Non-pigmented ciliary epithelial cell (primary cell): ENCODE data around the gene SLIT1.

Experiments
- DNase-seq: peaks from one replicate; pipeline ENCODE4 v3.0.0-alpha.2; 2010; ENCODE audit warnings: low read depth

The SLIT1 gene

DNA sequence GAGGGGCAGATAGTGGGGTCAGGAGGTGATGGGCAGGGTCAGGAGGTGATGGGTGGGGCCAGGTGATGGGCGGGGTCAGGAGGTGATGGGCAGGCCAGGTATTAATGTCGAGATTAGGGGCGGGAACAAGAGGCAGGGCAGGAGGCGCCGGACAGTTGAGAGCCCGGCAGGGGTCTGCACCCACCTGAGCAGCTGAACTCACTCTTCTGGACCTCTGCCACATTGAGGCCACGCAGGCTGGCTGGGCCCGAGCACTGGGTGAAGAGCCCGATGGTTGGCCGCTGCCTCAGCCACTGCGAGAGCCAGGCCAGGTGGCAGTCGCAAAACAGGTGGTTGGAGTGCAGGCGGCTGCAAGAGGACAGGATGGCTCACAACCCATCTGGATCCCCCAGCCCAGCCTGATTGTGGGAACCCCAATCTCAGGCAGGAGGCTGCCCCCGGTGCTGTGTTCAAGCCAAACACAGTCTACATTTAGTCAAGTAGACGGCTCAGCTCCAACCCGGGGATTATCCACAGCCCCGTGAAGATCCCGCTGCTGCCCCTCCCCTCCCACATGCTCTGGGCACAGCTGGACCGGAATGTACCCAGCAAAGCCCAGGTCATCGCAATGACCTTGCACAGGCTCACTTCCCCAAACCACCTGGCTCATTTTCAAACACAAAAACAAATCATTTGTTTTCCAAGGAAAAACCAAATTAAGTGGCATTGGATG lies 122.3 kb downstream of the SLIT1 start:
- DNase-seq: no peak

DNA sequence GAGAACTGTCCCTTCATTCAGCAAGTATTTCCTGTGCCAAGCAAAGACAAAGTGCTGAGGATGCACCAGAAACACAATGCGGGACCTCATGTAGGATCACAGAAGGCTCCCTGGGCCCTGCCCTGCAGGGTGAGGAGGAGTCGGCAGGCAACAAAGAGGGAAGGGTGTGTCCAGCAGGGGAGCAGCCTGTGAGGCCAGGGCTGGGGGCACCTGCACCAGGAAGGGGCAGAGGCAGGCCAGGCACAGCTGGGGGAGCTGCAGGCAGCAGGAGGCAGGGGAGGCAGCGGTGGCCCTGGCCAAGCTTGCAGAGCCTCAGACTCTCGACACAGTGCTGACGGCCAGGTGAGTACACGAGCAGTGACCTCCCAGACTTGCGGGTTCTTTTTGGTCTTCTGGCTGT lies 123.3 kb downstream of the SLIT1 start:
- no peak for DNase-seq

DNA sequence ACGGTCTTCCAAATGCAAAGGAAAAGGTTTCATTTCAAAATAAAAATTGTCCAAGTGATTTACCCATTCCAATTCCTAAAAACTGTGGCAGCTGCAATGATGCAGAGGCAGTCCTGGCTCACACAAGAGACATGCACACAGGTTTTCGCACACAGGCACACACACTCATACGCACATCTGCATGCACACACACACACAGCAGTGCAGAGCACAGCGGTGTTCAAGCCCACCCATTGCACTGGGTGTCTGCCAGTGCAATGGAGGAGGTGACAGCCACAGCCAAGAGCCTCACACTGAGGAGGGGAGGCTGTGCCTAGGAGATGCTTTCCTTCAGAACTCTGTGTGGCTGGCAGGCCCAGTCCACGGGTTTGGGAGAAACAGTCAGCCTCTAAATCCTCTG lies 123.7 kb downstream of the SLIT1 start:
- DNase-seq: no peak

DNA sequence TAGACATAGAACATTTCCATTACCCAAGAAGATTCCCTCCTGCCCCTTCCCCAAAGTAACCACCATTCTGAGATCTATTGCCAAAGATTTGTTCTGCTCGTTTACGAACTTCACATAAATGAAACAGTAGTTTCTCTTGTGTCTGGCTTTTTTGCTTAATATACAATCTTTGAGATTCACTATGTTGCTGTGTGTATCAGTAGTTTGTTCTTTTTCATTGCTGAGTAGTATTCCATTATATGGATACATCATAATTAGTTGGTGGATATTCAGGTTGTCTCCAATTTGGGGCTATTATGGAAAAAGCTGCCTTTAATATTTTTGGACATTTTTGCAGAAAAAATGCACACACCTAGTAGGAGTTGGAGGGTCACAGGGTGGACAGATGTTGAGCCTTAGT lies 124.3 kb downstream of the SLIT1 start:
- no peak for DNase-seq

DNA sequence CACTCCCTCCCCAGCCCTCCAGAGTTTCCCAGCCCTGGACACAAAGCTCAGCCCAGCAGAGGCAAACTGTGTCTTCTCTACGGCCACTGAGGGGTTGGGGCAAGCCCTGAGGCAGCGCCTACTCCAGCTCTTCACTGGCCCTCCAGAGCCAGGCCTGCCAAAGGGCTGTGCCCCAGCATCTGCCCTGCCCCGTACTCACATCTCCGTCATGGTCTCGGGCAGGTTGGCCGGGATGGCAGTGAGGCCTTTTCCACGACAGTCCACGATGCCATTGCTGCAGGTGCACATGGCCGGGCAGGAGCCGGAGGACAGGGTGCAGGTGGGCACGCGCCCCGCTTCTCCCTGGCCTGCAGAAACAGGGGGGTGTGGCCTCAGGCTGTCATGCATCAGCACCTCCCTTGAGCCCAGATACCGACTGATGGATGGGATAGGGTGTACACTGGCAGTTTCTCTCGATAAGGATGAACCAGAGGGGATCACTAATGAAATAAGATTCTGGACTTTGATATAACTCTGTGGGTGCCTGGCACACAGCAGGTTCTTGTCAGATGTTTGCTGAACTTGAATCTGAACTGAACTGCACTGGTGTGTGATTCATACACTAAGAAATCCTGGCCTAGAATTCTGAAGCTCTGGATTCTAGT lies 125.2 kb downstream of the SLIT1 start:
- no peak for DNase-seq

DNA sequence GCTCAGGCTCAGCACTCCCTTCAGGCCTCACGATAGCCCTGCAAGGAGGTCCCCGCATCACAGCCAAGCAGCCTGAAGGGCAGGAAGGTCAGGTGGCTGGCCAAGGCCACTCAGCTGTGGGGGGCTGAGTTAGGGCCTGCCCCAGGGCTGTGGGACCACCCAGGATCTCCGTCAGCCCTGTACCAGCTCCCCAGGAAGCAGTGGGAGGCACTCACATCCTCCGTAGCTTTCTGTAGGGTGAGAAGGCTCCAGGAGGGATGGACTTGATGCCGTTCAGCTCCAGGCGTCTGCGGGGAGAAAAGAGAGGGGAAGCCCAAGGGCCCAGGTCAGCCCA lies 125.9 kb downstream of the SLIT1 start:
- no peak for DNase-seq

DNA sequence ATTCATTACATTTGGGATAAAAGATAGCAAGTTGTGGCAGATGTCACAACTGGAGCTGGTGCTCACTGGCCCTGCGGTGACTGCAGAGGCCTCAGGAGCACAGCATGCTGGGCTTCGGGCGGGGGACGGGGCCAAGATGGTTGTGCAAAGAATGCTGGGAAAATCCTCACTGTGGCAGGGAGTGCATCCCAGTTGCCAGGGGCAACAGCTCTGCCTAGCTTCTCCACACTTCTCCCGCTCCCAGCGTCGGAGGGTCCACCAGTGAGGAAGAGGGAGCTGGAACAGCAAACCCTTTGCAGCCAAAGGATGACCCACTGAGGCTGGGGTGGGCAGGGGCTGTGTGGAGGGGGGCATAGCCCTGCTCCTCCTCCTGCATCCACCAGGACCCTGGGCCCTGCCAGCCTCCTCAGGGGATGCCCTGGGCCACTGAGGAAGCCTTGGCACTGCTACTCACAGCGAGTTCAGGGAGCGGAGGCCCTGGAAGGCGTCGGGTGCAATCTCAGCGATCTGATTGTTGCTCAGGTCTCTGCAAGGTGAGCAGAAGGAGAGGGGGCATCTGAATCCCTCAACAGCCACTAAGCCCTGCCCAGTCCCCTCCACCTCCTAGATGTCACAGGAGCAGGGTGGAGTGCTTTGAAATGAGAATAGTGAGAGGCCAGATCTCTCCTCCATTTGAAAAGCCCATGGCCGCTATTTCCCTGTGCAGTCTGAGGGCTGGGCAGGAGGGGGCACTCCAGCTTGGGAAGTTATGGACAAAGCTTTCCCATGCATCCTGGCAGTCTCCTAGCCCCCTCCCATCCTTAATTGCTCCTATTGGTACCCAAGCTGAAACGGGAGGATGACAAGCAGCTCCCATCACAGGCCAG lies 126.5 kb downstream of the SLIT1 start:
- DNase-seq: no peak

DNA sequence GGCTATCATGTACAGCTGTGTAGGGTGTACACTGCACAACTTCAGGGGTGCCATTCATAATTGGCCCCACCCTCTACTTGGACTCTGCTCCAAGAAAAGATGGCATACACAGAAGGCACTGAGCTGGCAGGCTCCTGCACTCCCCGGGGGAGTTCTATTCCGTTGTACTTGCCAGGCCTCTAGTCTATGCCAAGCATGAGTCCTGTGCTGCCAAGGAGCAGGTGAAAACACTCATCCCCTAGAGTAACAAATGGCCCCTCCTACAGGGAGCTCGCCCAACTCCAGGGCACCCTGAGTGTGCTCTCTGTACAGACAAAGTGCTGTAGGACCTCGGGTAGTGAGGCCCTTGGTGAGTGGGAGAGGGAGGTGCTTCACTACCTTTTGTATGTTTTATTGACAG lies 127.2 kb downstream of the SLIT1 start:
- DNase-seq: no peak

DNA sequence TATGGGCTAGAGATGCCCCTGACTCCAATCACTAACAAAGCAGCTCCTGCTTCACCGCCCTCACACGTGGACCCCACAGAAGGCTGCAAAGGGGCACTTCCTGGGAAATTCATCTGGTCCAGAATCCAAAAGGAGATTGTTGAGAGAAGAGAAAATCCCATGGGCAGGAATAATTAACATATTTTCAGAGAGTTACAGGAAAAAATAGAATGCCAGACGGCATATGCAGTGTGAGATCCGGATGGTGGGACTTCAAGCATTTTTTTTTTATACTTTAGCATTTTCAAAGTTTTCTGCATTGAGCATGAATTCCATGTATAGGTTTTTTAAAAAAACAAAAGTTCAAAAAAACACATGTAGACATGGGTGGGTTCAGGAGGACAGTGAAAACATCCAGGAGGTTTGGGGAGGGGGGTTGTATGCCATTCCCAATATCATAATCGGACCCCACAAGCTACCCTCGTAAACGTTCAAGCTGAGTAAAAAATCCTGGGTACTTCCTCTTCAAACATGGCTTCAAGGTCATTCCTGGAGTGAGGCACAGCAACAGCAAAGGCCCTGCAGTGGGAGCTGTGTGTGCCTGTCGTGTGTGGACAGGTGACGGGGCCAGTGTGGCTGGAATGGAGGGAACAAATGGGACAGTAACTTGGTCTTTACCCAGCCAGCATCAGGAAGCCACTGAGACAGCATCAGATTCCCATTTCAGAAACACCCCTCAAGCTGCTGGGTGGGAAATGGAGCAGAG lies 128.1 kb downstream of the SLIT1 start:
- DNase-seq: no peak

DNA sequence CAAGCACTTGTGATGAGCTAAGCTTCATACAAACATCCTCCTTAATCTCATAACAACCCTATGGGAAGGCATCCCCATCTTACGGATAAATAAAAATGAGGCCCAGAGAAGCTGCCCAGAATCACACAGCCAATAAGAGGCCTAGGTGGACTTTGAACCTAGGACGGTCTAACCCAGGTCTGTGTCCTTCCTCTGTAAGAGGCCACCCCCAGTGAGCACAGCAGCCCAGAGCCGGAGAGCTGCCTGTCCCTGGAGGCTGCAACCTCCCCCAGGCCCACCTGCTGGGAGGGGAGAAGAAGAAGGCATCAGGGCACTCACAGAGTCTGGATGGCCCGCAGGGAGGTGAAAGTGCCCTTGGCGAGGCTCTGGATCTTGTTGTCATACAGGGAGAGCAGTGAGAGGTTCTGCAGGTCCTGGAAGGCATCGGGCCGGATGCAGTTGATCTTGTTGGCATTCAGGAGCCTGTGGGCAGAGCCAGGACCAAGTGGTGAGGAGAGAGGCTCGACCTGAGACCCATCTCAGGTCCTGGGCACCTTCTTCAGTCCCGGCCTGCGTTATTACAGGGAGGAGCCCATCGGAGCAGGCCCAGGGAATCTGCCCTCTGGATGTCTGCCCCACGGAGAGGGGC lies 129.6 kb downstream of the SLIT1 start:
- no peak for DNase-seq

DNA sequence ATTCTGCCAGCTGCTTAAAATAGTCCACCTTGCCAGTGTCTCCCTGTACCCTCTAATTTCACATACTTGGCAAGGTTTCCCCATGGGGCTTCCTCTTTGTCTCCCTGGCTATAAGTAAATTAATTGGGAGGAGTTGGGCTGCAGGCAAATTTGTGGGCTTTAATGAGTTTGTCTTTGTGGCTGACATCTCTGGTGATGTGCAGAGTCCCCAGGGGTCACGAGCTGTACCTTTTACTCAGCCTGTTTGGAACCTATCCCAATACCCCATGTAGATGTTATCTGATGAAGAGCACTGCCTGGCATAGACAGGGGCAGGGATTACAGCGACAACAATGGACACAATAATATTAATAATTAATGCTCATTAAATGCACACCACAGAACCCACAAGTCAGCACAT lies 132.5 kb downstream of the SLIT1 start:
- DNase-seq: no peak

DNA sequence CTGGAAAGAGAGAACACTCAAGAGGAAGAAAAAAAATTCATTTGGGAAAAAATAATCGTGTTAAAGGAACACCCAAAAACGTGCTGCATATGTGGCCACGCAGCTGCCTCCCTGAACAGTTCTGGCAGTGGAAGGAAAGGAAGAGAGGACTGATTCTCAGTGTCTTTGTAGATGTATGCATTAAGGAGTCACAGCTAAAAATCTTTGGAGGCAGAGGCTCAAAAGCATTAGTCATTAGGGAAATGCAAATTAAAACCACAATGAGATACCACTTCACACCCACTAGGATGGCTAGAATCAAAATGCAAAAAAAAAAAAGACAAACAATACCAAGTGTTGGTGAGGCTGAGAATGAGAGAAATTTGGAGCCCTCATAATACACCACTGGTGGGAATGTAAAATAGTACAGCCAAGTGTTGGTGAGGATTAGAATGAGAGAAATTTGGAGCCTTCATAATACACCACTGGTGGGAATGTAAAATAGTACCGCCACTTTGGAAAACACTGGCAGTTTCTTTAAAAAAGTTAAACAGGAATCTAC lies 134.7 kb downstream of the SLIT1 start:
- no peak for DNase-seq

DNA sequence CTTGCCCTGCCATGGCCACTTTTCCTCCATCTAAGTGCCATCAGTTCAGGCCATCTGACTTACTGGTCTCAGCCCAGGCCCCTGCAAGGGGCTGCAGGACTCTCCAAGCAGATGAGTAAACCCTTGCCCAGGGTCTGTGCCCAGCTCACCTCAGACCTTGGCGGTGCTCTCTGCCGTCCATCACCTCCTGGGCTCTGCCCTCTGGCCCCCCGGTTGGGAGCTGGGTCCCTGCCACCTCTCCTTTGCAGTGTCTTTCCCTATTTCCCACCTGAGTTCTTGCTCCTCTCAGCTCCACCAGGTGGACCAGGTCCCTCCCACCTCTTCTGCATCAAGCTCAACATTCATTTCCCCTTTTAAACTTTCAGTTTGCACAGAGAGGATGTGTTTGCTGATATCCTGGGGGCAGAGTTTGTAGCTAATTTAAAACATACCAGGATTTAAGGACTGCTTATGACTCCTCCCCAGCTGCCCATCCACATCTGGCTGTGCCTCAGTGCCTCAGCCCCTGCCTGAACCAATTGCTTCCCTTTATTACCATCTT lies 135.5 kb downstream of the SLIT1 start:
- no peak for DNase-seq

DNA sequence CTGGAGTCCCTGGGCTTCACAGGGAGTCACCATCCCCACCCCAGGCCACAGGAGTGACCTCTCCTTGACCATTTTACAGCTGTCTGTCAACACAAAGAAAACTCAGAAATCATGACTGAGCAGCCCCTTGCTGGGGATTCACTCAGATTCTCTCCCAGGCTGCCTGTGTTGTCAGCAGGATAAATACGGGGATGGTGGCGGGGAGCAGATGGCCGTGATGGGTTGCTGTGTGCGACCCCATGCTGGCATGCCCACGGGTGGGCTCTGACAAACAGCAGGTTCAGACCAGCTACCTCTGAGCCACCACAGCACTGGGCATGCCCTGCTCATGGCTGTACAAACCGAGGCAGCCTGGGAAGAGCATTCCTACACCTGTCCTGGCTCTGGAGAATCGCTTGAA lies 136.1 kb downstream of the SLIT1 start:
- no peak for DNase-seq

DNA sequence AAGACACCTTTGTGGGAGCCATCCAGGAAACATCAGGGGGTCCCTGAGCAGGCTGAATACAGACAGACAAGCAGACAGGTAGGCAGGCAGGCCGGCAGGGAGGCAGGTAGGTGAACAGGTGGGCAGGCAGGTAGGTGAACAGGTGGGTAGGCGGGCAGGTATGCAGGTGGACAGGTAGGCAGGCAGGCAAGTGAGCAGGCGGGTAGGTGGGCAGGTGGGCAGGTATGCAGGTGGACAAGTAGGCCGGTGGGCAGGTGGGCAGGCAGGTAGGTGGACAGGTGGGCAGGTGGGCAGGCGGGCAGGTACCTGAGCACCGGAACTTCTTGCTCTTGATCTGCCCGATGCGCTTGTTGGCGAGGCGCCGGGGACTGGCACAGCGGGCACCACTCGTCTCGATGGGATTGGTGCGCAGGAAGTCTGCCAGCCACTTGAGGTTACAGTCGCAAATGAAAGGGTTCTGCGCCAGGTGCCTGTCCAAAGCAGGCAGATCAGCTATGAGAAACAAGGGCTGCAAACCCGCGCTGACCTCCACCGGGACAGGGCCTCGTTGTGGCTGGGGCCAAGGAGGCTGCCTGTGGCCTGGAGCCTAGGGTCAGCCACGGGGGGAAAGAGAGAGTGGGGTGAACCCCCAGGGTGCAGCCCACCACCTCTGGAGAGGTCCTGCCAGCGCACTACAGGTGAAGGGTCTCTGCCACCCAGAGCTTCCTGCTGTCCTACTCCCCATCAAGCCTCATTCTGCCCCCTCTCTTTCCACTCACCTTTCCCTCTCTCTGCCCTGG lies 136.9 kb downstream of the SLIT1 start:
- no peak for DNase-seq

DNA sequence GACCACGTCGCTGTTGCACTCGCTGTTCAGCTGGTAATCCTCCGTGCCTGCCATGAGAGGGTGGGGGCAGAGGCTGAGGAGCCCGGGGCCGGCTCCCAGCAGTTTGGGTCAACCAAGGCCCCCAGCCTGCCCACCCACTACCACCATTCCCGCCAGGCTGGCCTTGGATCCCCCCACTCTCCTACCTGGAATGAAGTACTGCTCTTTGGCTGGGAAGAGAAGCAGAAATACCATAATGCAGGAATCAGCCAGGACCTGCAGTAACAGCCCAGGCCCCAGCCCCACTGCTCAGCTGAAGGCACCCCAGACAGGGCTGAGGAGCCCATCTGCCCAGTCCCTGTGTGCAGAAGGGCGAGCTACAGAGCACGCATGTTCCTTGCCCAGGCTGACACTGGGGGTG lies 138.0 kb downstream of the SLIT1 start:
- no peak for DNase-seq

DNA sequence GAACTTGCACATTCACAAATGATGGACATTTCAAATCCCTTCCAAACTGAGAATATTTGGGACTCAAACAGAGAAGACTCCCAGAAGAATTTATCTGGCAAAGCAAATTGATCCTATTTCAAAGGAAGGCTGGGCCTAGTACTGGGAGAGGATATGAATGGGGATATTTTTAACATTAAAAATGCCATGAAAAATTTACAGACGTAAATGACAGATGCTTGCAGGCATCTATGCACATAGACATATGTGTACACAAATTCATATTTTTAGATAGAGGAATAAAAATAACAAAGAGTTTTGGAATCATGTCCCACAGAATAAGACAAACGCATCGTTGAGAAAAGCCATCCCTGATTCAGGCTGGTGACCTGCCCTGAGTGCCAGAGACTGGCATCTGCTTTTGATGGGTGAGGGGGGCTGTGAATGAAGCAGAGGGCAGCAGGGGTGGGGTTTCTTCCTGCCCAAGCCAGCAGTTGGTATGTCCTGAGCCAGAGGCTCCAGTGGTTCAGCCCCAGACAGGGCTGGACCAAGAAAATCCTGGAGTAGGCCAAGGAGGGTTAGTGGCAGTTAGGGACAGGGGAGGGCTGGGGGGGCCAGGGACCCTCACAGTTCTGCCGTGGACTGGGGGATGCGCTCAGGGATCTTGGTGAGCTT lies 138.5 kb downstream of the SLIT1 start:
- DNase-seq: no peak

DNA sequence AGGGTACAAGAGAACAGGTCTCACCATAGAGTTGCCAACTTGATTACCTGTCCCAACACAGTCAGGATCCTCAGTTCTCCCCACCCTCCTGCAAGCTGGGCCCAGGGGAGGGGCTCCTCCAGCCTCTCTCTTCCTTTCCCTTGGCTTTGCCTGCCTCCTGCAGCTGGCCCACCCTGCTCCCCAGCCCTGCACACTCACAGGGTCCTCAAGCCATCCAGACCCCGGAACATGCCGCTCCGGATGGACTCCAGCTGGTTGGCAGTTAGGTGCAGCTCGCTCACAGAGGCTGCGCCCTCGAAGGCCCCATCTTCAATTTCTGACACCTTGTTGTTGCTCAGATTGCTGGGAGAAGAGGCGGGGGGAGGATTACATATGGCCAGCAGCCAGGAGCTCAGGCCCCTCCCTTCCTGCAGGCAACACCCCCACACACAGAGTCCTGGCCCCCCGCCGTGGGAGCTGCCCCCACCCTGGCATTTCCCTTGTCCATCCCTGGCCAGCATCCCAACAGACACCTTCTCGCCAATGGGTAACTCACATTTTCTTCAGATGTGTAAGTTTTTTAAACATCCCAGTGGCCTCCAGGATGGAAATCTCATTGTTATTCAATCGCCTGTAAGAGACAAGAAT lies 139.2 kb downstream of the SLIT1 start:
- DNase-seq: no peak

DNA sequence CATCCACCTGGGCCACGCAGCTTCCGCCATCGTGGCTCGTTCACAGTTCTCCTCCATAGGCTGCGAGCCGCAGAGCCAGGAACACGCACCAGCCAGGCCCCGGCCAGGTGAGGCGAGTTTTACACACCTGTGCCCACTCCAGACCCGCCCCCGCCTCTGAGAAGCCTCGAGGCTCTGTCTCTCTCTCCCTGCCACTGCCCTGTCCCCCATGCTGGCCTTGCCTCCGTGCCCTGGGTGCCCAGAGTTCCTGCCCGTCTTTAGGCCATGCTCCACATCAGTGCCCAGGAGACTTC lies 142.2 kb downstream of the SLIT1 start:
- DNase-seq: no peak
